ENCODE measurements around the gene HNRNPF.

DNA sequence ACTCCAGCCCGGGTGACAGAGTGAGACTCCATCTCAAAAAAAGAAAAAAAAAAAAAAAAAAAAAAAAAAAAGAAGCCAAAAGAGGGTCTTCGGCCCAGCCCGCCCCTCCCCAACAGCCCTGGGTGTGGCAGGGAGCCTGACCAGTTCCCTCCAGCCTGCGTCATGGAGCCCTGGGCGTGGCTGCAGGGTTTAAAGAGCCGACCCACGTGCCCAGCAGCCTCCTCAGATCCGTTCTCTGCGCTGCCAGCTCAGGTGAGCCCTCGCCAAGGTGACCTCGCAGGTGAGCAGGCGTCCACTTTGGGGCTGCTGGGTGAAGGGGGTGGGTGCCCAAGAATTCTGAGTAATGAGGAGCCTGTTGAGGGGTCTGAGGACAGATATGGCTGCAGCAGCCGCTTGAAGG, 37.6 kb downstream of the HNRNPF start, which contains the start of gene FXYD4:
- TF ChIP-seq, protein P1, sequence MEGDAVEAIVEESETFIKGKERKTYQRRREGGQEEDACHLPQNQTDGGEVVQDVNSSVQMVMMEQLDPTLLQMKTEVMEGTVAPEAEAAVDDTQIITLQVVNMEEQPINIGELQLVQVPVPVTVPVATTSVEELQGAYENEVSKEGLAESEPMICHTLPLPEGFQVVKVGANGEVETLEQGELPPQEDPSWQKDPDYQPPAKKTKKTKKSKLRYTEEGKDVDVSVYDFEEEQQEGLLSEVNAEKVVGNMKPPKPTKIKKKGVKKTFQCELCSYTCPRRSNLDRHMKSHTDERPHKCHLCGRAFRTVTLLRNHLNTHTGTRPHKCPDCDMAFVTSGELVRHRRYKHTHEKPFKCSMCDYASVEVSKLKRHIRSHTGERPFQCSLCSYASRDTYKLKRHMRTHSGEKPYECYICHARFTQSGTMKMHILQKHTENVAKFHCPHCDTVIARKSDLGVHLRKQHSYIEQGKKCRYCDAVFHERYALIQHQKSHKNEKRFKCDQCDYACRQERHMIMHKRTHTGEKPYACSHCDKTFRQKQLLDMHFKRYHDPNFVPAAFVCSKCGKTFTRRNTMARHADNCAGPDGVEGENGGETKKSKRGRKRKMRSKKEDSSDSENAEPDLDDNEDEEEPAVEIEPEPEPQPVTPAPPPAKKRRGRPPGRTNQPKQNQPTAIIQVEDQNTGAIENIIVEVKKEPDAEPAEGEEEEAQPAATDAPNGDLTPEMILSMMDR (IDR thresholded peaks at IDR 0.05), result no peak
- TF ChIP-seq TEAD4 (CRISPR knock-in tag; IDR thresholded peaks at IDR 0.05) (no peak), FOXP1 (CRISPR knock-in tag; IDR thresholded peaks at IDR 0.05; ENCODE audit: borderline replicate concordance) (no peak)
- TF ChIP-seq, protein P2, sequence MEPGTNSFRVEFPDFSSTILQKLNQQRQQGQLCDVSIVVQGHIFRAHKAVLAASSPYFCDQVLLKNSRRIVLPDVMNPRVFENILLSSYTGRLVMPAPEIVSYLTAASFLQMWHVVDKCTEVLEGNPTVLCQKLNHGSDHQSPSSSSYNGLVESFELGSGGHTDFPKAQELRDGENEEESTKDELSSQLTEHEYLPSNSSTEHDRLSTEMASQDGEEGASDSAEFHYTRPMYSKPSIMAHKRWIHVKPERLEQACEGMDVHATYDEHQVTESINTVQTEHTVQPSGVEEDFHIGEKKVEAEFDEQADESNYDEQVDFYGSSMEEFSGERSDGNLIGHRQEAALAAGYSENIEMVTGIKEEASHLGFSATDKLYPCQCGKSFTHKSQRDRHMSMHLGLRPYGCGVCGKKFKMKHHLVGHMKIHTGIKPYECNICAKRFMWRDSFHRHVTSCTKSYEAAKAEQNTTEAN (CRISPR knock-in tag; IDR thresholded peaks at IDR 0.05), result no peak
